Thoracic aorta (tissue), 2 donors: ENCODE data around the gene EXPH5. TPM values are rescaled to one million over a fixed set of nuclear protein-coding genes. Genes with fewer than 3 reads are reported as not detected.

ENCODE experiments used
- ATAC-seq: fragments of 150-250 bp; one replicate; pipeline ENCODE4 v1.8.0; 2017; ENCODE audit warnings: low read depth; ENCODE audit not compliant: insufficient number of reproducible peaks, low FRiP score
- DNase-seq: peaks from one replicate; pipeline ENCODE4 v3.0.0-alpha.2; 2020; ENCODE audit warnings: low spot score
- H3K27ac ChIP-seq, 2 donors: fragments of 200-600 bp; sonication (generic); 1 replicate in 1 of 2; 2 replicates in 1 of 2; pipeline ENCODE4 v1.5.1; 2016; ENCODE audit warnings: mild to moderate bottlenecking in 2 of 2, moderate library complexity in 2 of 2
- H3K27me3 ChIP-seq: fragments of 200-600 bp; sonication (generic); replicated peaks from 2 replicates; pipeline ENCODE4 v1.6.0; 2016; ENCODE audit warnings: mild to moderate bottlenecking; ENCODE audit not compliant: insufficient read depth
- H3K36me3 ChIP-seq: fragments of 200-600 bp; sonication (generic); one replicate; pipeline ENCODE4 v1.5.1; 2016
- H3K4me1 ChIP-seq, 2 donors: fragments of 200-600 bp; sonication (generic); 1 replicate in 1 of 2; 2 replicates in 1 of 2; pipeline versions ENCODE4 v1.5.1 to v1.6.0; 2016; ENCODE audit warnings: low read depth in 2 of 2, mild to moderate bottlenecking in 1 of 2; ENCODE audit not compliant: control insufficient read depth in 1 of 2
- H3K4me3 ChIP-seq: fragments of 200-600 bp; sonication (generic); 2 replicates; pipeline ENCODE4 v1.5.1; 2016; ENCODE audit warnings: mild to moderate bottlenecking
- H3K9me3 ChIP-seq: fragments of 200-600 bp; sonication (generic); 2 replicates; pipeline ENCODE4 v1.5.1; 2016
- CTCF ChIP-seq: fragments of 200-600 bp; sonication (generic); IDR thresholded peaks from one replicate; pipeline ENCODE4 v1.5.1; 2019; ENCODE audit warnings: antibody characterized with exemption
- total RNA-seq, 2 donors: library from RNA; depleted of rRNA; stranded (reverse); fragments of >200 nt; gene quantifications; one replicate each; pipeline versions ENCODE4 v1.1.0 to v1.2.3, GENCODE V29; 2016

The EXPH5 gene
- total RNA-seq, 2 donors from 2014 or later = 1.9 to 3.2 TPM

GRCh38 chr11:108535384-108535955 lies 58.1 kb downstream of the EXPH5 start:
- no peaks in the 10 kb centered on the region for H3K36me3 ChIP-seq
- H3K27ac ChIP-seq = no peak overlapping the region
- DNase-seq = no peak
- no peak overlapping the region for H3K4me3 ChIP-seq
- no peaks in the 10 kb centered on the region for H3K4me1 ChIP-seq
- TF ChIP-seq CTCF = no peak
- no peaks in the 10 kb centered on the region for H3K27me3 ChIP-seq
- no peaks in the 10 kb centered on the region for H3K9me3 ChIP-seq
- ATAC-seq = no peak

GRCh38 chr11:108534274-108534882 lies 59.2 kb downstream of the EXPH5 start:
- H3K9me3 ChIP-seq = no peaks in the 10 kb centered on the region
- H3K27me3 ChIP-seq = no peaks in the 10 kb centered on the region
- TF ChIP-seq CTCF = no peak
- no peak overlapping the region for H3K27ac ChIP-seq
- DNase-seq = no peak
- no peaks in the 10 kb centered on the region for H3K4me1 ChIP-seq
- H3K4me3 ChIP-seq = no peak overlapping the region
- no peaks in the 10 kb centered on the region for H3K36me3 ChIP-seq
- ATAC-seq = no peak

GRCh38 chr11:108530426-108530825 lies 63.1 kb downstream of the EXPH5 start:
- Histone ChIP-seq H3K9me3 (no peaks in the 10 kb centered on the region), H3K27ac (no peak overlapping the region), H3K4me1 (no peaks in the 10 kb centered on the region), H3K36me3 (no peaks in the 10 kb centered on the region), H3K27me3 (no peaks in the 10 kb centered on the region), H3K4me3 (no peak overlapping the region)
- DNase-seq = no peak
- no peak for ATAC-seq
- TF ChIP-seq CTCF = no peak

- Histone ChIP-seq H3K27ac (no peak overlapping the region), H3K4me3 (no peak overlapping the region), H3K27me3 (no peaks in the 10 kb centered on the region), H3K4me1 (no peaks in the 10 kb centered on the region), H3K36me3 (no peaks in the 10 kb centered on the region), H3K9me3 (no peaks in the 10 kb centered on the region)
- DNase-seq = no peak
- no peak for ATAC-seq
- TF ChIP-seq CTCF = no peak
Measured at GRCh38 chr11:108527382-108527781, 66.2 kb downstream of the EXPH5 start.

GRCh38 chr11:108525161-108525560 lies 68.4 kb downstream of the EXPH5 start:
- no peak for TF ChIP-seq CTCF
- H3K27ac ChIP-seq = no peak overlapping the region
- no peaks in the 10 kb centered on the region for H3K27me3 ChIP-seq
- no peak overlapping the region for H3K4me3 ChIP-seq
- DNase-seq (no peak), ATAC-seq (no peak)
- H3K4me1 ChIP-seq = no peaks in the 10 kb centered on the region
- H3K9me3 ChIP-seq = no peaks in the 10 kb centered on the region
- H3K36me3 ChIP-seq = no peaks in the 10 kb centered on the region
